HepG2 (cell line): Measurements from ENCODE around the gene ZBTB32. TPM values are rescaled to one million over a fixed set of nuclear protein-coding genes. Genes with fewer than 3 reads are reported as not detected.

Experiments
- ATAC-seq: fragments of 200-7000 bp; cut with Tn5 transposase; 3 replicates; pipeline ENCODE4 v1.9.1; 2020; ENCODE audit warnings: mild to moderate bottlenecking, moderate library complexity
- BruUV-seq: library from RNA; stranded (reverse); fragments of 400-500 nt; replicated peaks from 2 replicates; lab custom pipeline; 2021; lab: Mats Ljungman, UMichigan
- CTCF ChIA-PET: fragments of 300-600 bp; formaldehyde crosslinking; extraction: SDS; loops from one replicate; lab custom pipeline; 2021; ENCODE audit warnings: low total read pairs, inconsistent platforms, low intra/inter-chr PET ratio; lab: Yijun Ruan, JAX
- POLR2A ChIA-PET: fragments of 350-600 bp; sonication (Branson Sonifier 250); formaldehyde crosslinking; loops from one replicate; lab custom pipeline; 2020; ENCODE audit warnings: antibody characterized with exemption, inconsistent platforms; lab: Yijun Ruan, JAX
- DNase-seq: peaks from one replicate; pipeline ENCODE4 v3.0.0-alpha.2; 2015; ENCODE audit warnings: low spot score
- FAIRE-seq: peaks from 3 replicates; lab custom pipeline; 2011; peaks lifted over from hg19 to GRCh38; lab: Jason Lieb, UNC
- H2AFZ ChIP-seq: one replicate; pipeline ENCODE4 v1.6.1; 2011; ENCODE audit warnings: low read length, inconsistent platforms
- H3K27ac ChIP-seq: fragments of 300-600 bp; 3 replicates; pipeline ENCODE4 v1.8.0; 2011; ENCODE audit warnings: mixed run types, mild to moderate bottlenecking, mixed read lengths, low read length, inconsistent platforms; ENCODE audit not compliant: insufficient read depth; ENCODE audit errors: extremely low read length
- H3K27me3 ChIP-seq, 2 experiments: fragments of 200-600 bp in 1 of 2; 2 replicates in 1 of 2; 3 replicates in 1 of 2; pipeline versions ENCODE4 v1.6.0 to v1.8.0; 2011; ENCODE audit warnings: low read length in 2 of 2, mild to moderate bottlenecking in 2 of 2, moderate library complexity in 2 of 2, inconsistent platforms in 1 of 2; ENCODE audit not compliant: insufficient read depth in 2 of 2, control insufficient read depth in 1 of 2
- H3K36me3 ChIP-seq, 2 experiments: fragments of 200-600 bp in 1 of 2; replicated peaks in 1 of 2; 2 replicates in 1 of 2; 3 replicates in 1 of 2; pipeline versions ENCODE4 v1.5.1 to v1.8.0; 2011; ENCODE audit warnings: low read length in 2 of 2, inconsistent platforms in 1 of 2; ENCODE audit not compliant: insufficient read depth in 2 of 2, control insufficient read depth in 1 of 2
- H3K4me1 ChIP-seq: 2 replicates; pipeline ENCODE4 v1.5.1; 2012; ENCODE audit warnings: low read length, inconsistent platforms; ENCODE audit not compliant: insufficient read depth
- H3K4me2 ChIP-seq: 2 replicates; pipeline ENCODE4 v1.6.0; 2011; ENCODE audit warnings: low read depth, low read length, inconsistent platforms
- H3K4me3 ChIP-seq, 3 experiments: fragments of 200-600 bp in 1 of 3; sonication (generic), shearing (Covaris generic) in 1 of 3; replicated peaks in 1 of 3; 2 replicates each; pipeline ENCODE4 v1.5.1; 2011 to 2016; ENCODE audit warnings: low read length in 3 of 3, inconsistent platforms in 2 of 3, low read depth in 2 of 3, mild to moderate bottlenecking in 2 of 3, control low read depth in 1 of 3, mixed read lengths in 1 of 3; ENCODE audit not compliant: insufficient read depth in 1 of 3
- H3K79me2 ChIP-seq: one replicate; pipeline ENCODE4 v1.6.1; 2011; ENCODE audit warnings: low read length, inconsistent platforms; ENCODE audit not compliant: insufficient read depth
- H3K9ac ChIP-seq: 2 replicates; pipeline ENCODE4 v1.6.0; 2011; ENCODE audit warnings: mild to moderate bottlenecking, low read depth, low read length, inconsistent platforms; ENCODE audit not compliant: insufficient read depth
- H3K9me3 ChIP-seq: 2 replicates; pipeline ENCODE4 v1.5.1; 2012; ENCODE audit warnings: mild to moderate bottlenecking, low read length
- H4K20me1 ChIP-seq: 2 replicates; pipeline ENCODE4 v1.6.0; 2011; ENCODE audit warnings: inconsistent platforms, mild to moderate bottlenecking, low read length, moderate library complexity; ENCODE audit not compliant: insufficient read depth
- CBX5 ChIP-seq: sonication (generic); formaldehyde crosslinking; IDR thresholded peaks from 2 replicates; pipeline ENCODE4 v1.4.0; 2020; ENCODE audit warnings: missing genetic modification reagents, borderline replicate concordance
- FLYWCH1 ChIP-seq: sonication (generic); formaldehyde crosslinking; IDR thresholded peaks from 2 replicates; pipeline ENCODE4 v1.8.1; 2023; ENCODE audit warnings: mild to moderate bottlenecking, missing genetic modification reagents
- HINFP ChIP-seq: sonication (generic); formaldehyde crosslinking; IDR thresholded peaks from 2 replicates; pipeline ENCODE4 v1.4.0; 2020; ENCODE audit warnings: low read depth, mild to moderate bottlenecking, missing genetic modification reagents
- PCBP1 ChIP-seq: fragments of 200-400 bp; formaldehyde crosslinking; IDR thresholded peaks from 2 replicates; pipeline ENCODE4 v1.6.1; 2017; ENCODE audit warnings: mild to moderate bottlenecking, low read depth, low read length, borderline replicate concordance
- RBAK ChIP-seq: sonication (generic); formaldehyde crosslinking; IDR thresholded peaks from 2 replicates; pipeline ENCODE4 v1.5.1; 2020; ENCODE audit warnings: mild to moderate bottlenecking, missing genetic modification reagents
- STAT5B ChIP-seq: sonication (generic); formaldehyde crosslinking; IDR thresholded peaks from 2 replicates; pipeline ENCODE4 v1.4.0; 2020; ENCODE audit warnings: missing genetic modification reagents
- THRA ChIP-seq: sonication (generic); formaldehyde crosslinking; IDR thresholded peaks from 2 replicates; pipeline ENCODE4 v1.4.0; 2020; ENCODE audit warnings: missing genetic modification reagents, borderline replicate concordance
- ZKSCAN5 ChIP-seq: sonication (generic); formaldehyde crosslinking; IDR thresholded peaks from 2 replicates; pipeline ENCODE4 v1.5.1; 2020; ENCODE audit warnings: mild to moderate bottlenecking, missing genetic modification reagents
- ZNF205 ChIP-seq: IDR thresholded peaks from 2 replicates; pipeline ENCODE4 v1.6.1; 2018; ENCODE audit warnings: missing biosample characterization, missing genetic modification reagents
- ZNF576 ChIP-seq: sonication (generic); formaldehyde crosslinking; IDR thresholded peaks from 2 replicates; pipeline ENCODE4 v1.4.0; 2020; ENCODE audit warnings: mild to moderate bottlenecking, missing genetic modification reagents
- WGBS: methylation state at CpG from one replicate; pipeline ENCODE4 v1.1.6; 2017; ENCODE audit warnings: low lambda C conversion rate; 5-methylcytosine and 5-hydroxymethylcytosine counted together
- in situ Hi-C: cut with HindIII; loops from 2 replicates; pipeline ENCODE4 v1.10.0; 2017; ENCODE audit warnings: low pct_unique_long_range_greater_than_20kb; ENCODE audit not compliant: extremely low pct_ligation_motif_present
- intact Hi-C: fragments of 100-400 bp; cut with micrococcal nuclease; formaldehyde crosslinking; loops from one replicate; pipeline ENCODE4 v1.10.0; 2022; ENCODE audit not compliant: unreplicated experiment
- polyA plus RNA-seq, 8 experiments: library from polyadenylated mRNA; depleted of rRNA in 3 of 8; stranded (reverse) in 7 of 8; unstranded in 1 of 8; fragments of >200 nt; fragmentation: Illumina TruSeq in 4 of 8; extraction: Trizol in 4 of 8; gene quantifications; 2 replicates each; pipeline versions ENCODE4 v1.2.1 to v1.2.3, GENCODE V29; 2011 to 2016; ENCODE audit warnings: low read depth in 4 of 8, missing spikeins in 1 of 8, mixed read lengths in 1 of 8; ENCODE audit not compliant: insufficient read depth in 1 of 8
- total RNA-seq, 5 experiments: library from RNA; depleted of rRNA; stranded (reverse); fragments of >200 nt; fragmentation: Illumina TruSeq; extraction: Trizol; gene quantifications; 2 replicates each; pipeline ENCODE4 v1.2.3, GENCODE V29; 2016; ENCODE audit warnings: low read depth in 1 of 5

Gene ZBTB32
- total and polyA plus RNA-seq, 2 of the 13 experiments (the other 11 are each of a cell fraction or from before 2014, with no cell fraction given): not detected

GRCh38 chr19:35695895-35696422 is 8.4 kb upstream of the ZBTB32 start:
- no peak overlapping the region for H3K4me2 ChIP-seq
- DNase-seq (no peak), FAIRE-seq (no peak), ATAC-seq (no peak)
- CTCF ChIA-PET: interaction anchor here (6.1 kb wide), 1 partner anchor 21 kb away, joined by 201 read pairs; the partner anchor contains the start of gene KMT2B
- intact Hi-C loops: loop anchor here (10.0 kb wide), 2 partner anchors 49 to 119 kb away; partner anchors contain the start of genes IGFLR1, LIN37, PRODH2 and PSENEN
- H3K27ac ChIP-seq: no peak overlapping the region
- H3K36me3 ChIP-seq: no peaks in the 10 kb centered on the region
- H3K9me3 ChIP-seq: no peaks in the 10 kb centered on the region
- no peaks in the 10 kb centered on the region for H4K20me1 ChIP-seq
- H3K27me3 ChIP-seq: no peaks in the 10 kb centered on the region
- H3K9ac ChIP-seq: no peak overlapping the region
- in situ Hi-C loops: loop anchor here (10.0 kb wide), 1 partner anchor 119 kb away; the partner anchor contains the start of gene PRODH2
- TF ChIP-seq ZKSCAN5 (CRISPR knock-in tag) (no peak), ZNF576 (CRISPR knock-in tag) (no peak), CBX5 (CRISPR knock-in tag) (no peak), THRA (CRISPR knock-in tag) (peak; percentile 55; the same call in 1 of the 2 replicates), STAT5B (CRISPR knock-in tag) (no peak), FLYWCH1 (CRISPR knock-in tag) (no peak), HINFP (no peak), ZNF205 (CRISPR knock-in tag) (no peak), RBAK (peak; percentile 99), PCBP1 (no peak)
- H3K79me2 ChIP-seq: no peaks in the 10 kb centered on the region
- peaks cover 35% of the 10 kb centered on the region for H3K4me1 ChIP-seq
- BruUV-seq: no TSS peak
- 53% methylated on average over 2 of the region's 2 CpGs for WGBS
- POLR2A ChIA-PET: interaction anchor here (1.3 kb wide), 1 partner anchor 45 kb away, joined by 4 read pairs; no protein-coding TSS in a partner anchor
- H2AFZ ChIP-seq: no peak overlapping the region
- no peak overlapping the region for H3K4me3 ChIP-seq
